GM21717 (cell line): ENCODE data around the gene IQCN.

Experiments
- ATAC-seq: cut with Tn5 transposase; IDR thresholded peaks from one replicate; pipeline ENCODE4 v1.9.1; 2021; ENCODE audit warnings: mild to moderate bottlenecking, moderate library complexity; ENCODE audit not compliant: unreplicated experiment

Gene IQCN

GRCh38 chr19:18274219-18274780 is at the start of gene IQCN:
Gene IQCN, minus strand, starts transcription at chr19:18274452. Its CDS starts 4,974 bp downstream, at chr19:18269478.
- ATAC-seq = no peak

- peak; percentile 81 for ATAC-seq
Observed at GRCh38 chr19:18322759-18323460, 48.7 kb upstream of the IQCN start, which contains the start of gene LSM4. Gene LSM4, minus strand, starts transcription at chr19:18323076. Its CDS starts 56 bp downstream, at chr19:18323020.

- ATAC-seq = peak; percentile 4
Observed at GRCh38 chr19:18322318-18322758, 48.1 kb upstream of the IQCN start.

- ATAC-seq = no peak
Observed at GRCh38 chr19:18321734-18322102, 47.5 kb upstream of the IQCN start.

GRCh38 chr19:18320865-18321733 is 46.8 kb upstream of the IQCN start:
- no peak for ATAC-seq

GRCh38 chr19:18319591-18320135 is 45.4 kb upstream of the IQCN start:
- no peak for ATAC-seq

- ATAC-seq = no peak
Observed at GRCh38 chr19:18317961-18318800, 43.9 kb upstream of the IQCN start.

GRCh38 chr19:18313398-18313797 is 39.1 kb upstream of the IQCN start:
- ATAC-seq = no peak

- ATAC-seq = no peak
Observed at GRCh38 chr19:18312092-18312534, 37.9 kb upstream of the IQCN start.

GRCh38 chr19:18311502-18312091 is 37.3 kb upstream of the IQCN start:
- no peak for ATAC-seq

GRCh38 chr19:18310966-18311365 is 36.7 kb upstream of the IQCN start:
- no peak for ATAC-seq

- ATAC-seq = no peak
Observed at GRCh38 chr19:18310118-18310909, 36.1 kb upstream of the IQCN start.

GRCh38 chr19:18309525-18310064 is 35.3 kb upstream of the IQCN start:
- ATAC-seq = no peak

- ATAC-seq = no peak
Observed at GRCh38 chr19:18308948-18309325, 34.7 kb upstream of the IQCN start.

- no peak for ATAC-seq
Observed at GRCh38 chr19:18308051-18308947, 34.0 kb upstream of the IQCN start.

- no peak for ATAC-seq
Observed at GRCh38 chr19:18307271-18307681, 33.0 kb upstream of the IQCN start.

GRCh38 chr19:18306888-18307260 is 32.6 kb upstream of the IQCN start:
- no peak for ATAC-seq
